Caki2 (cell line): ENCODE results near the gene SEPTIN8. TPM values are rescaled to one million over a fixed set of nuclear protein-coding genes. Genes with fewer than 3 reads are reported as not detected.

Experiments
- DNase-seq: peaks from one replicate; pipeline ENCODE4 v3.0.0-alpha.2; 2015; ENCODE audit warnings: low read depth
- in situ Hi-C: cut with HindIII; loops from 2 replicates; pipeline ENCODE4 v1.10.0; 2016; ENCODE audit warnings: low sequenced_read_pairs, low pct_unique_long_range_greater_than_20kb, mixed read lengths
- total RNA-seq: library from RNA; depleted of rRNA; stranded (reverse); fragments of >200 nt; shearing (Covaris generic); gene quantifications from 2 replicates; pipeline ENCODE4 v1.2.3, GENCODE V29; 2014; ENCODE audit warnings: low replicate concordance

Gene SEPTIN8
- total RNA-seq, 1 experiment from 2014 or later = 23.7 TPM

DNA sequence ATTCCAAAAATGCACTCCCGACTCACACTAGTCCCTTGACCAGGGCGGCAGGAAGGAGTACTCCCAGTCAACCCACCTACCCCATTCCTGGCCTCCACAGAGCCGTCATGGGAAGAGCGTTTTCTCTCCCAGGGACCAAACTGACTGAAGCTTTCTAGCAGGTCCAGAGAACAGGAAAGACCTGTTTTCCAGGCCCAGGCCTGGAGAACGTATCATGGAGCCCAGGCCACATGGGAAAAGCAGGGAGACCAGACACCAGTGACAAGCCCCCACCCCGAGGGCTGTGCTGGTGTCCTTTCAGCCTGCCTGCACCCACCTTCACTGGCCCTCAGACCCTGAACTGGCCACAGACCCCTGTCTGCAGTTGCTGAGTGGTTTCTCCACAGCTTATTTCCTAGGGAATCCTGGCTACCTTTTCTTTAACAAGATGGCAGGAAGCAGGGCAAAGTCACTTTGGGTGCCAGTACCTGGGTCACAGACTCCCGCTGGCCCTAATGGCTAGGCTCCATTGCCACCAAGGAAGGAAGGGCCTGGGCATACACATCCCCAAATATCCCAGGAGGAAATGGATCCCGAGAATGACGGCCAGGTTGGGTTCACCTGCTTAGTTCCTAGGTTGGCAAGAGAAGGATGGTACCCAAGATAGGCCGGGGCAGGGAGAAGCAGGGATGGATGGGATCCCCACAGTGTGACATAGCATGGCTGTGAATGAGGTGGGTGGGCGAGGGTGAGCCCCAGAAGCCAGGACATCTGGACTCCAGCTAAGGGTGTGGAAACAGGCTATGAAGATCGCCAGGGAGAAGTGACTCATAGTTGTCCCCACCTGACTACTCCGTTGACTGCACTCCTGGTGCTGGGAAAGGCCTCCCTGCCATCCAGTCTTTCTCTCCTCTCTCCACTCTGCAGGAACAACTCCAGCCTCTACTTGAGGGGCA is 17.7 kb downstream of the SEPTIN8 start:
- in situ Hi-C loops = no loop called here
- DNase-seq = no peak

DNA sequence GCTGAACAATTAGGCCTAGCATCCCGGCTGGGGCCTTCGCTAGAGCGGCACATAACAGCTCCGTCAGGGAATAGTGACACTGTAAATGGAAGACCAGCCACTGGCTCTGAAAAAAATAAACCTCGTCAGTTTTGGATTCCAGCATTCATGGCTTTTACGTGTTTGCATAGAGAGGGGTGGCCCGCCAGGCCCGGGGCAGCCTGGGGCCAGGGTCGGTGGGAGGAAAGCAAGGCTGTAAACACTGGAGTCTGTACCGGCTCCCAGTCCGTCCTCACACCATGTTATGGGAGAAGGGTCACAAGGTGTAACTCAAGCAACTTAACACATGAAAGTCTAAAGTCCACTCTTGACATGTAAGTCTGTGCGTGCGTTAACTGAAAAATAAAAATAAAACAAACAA is 18.6 kb downstream of the SEPTIN8 start:
- in situ Hi-C loops = no loop called here
- no peak for DNase-seq

DNA sequence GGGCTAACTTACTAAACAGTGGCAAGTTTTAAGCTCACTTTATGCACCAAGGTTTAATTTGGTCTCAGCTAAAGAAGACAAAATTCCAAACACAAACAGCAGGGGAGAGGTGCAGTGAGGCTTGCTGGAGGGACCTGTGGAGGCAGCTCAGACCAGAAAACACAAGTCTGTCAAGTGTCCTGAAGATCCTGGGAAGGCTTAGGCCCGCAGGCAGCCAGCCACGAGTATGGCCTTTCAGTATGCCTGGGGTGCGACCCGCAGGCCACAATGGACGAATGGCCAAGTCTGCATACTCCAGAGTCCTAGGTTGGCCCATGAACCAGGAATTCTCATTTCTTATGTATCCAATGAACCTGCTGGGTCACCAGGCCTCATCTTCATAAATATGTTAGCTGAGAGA is 20.5 kb downstream of the SEPTIN8 start:
- no peak for DNase-seq
- in situ Hi-C loops = no loop called here

DNA sequence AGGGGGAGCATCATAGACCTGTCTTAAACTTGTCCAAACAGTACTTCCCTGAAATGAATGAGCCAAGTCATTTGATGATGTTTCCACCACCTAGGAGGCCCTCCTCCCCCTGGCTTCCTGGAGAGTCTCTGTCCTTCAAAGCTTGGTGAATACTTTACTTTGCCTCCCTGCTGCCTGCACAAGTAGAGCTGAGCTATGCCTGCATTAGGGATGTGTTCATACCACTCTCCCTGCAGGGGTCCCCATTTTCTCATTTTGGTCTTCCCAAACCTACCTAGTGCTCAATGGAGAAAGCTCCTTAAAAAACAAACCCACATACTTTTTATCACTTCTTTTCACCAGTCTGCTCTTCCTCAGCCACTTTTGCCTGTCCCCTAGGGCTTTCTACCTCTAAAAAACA is 22.1 kb downstream of the SEPTIN8 start:
- in situ Hi-C loops = no loop called here
- DNase-seq = no peak

DNA sequence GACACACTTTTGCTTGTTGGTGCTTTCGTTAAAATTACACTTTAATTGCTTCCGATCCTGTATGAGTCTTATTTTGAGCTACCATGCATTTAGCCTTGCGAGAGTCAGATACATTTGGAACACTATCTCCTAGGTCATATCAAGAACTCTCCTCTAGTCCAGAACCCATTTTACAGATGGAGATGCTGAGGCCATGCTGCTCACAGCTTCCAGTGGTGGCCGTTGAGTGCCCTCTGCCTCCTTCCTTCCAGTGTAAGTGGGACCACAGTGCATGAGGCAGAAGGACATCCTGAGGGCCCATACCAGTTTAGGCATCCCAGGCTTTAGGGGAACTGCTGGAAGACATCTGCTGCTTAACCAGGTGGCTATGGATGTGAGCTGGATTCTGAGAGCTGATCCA is 22.9 kb downstream of the SEPTIN8 start:
- DNase-seq = no peak
- in situ Hi-C loops = no loop called here

DNA sequence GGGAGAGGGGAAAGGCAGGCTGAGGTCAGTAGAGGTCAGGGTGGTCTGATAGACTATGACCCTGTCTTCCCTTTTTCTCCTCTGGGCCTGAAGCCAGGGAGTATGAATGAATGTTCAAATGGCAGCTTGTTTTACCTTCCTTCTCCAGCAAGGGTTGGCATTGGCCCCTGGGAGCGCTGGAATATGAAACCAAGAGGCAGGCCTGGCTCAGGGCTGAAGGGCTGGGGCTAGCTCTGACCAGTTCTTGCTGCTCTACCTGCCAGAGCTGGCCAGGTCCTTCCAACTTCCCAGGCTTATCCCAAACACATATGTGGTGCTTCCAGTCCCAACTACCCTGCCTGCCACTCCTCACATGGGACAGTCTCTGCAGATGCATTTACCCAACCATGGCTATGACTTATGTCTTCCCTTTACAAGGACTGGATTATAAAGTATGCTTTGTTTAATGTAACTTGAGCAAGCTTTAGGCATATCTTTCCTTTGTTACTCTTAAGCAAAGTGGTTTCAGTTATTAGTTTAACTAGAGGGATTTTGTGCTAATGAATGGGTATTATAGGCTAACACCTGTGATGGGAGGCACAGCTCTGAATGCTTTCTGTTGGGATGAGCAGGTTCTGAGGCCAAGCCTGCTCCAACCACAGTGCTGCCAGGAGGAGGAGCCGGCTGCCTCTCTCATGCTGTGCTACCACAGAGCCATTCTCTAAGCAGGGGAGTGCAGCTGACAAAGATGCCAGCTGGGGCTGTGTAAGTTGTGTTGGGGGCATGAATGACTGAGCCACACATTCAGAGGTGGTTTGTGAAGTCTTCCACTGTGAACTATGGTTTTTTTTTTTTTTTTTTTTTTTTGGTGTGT is 23.7 kb downstream of the SEPTIN8 start:
- in situ Hi-C loops = no loop called here
- no peak for DNase-seq

DNA sequence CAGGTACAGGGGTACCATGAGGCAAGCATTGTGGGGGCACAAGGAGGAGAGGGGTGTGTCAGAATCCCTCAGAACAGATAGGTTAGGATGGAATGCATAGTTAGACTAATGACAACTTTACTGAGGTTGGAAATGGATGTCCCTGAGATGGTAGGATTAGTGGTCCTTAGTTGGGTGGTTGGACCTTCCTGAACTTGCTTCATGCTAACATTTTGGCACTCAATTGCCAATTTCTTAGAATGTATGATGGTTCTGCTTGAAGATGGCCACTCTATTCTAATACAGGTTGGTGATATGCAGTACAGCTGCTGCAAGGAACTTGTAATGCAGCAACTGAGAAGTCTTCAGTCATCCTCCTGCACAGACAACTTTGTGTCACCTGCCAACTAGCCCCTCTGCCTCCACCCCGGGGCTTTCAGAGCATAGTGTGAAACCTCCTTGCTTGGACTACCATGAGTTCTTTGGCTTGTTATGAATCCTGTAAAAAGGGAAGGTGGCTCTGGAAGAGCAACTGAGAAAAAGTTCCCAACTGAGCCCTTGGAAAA is 24.4 kb downstream of the SEPTIN8 start:
- DNase-seq = no peak
- in situ Hi-C loops = no loop called here

DNA sequence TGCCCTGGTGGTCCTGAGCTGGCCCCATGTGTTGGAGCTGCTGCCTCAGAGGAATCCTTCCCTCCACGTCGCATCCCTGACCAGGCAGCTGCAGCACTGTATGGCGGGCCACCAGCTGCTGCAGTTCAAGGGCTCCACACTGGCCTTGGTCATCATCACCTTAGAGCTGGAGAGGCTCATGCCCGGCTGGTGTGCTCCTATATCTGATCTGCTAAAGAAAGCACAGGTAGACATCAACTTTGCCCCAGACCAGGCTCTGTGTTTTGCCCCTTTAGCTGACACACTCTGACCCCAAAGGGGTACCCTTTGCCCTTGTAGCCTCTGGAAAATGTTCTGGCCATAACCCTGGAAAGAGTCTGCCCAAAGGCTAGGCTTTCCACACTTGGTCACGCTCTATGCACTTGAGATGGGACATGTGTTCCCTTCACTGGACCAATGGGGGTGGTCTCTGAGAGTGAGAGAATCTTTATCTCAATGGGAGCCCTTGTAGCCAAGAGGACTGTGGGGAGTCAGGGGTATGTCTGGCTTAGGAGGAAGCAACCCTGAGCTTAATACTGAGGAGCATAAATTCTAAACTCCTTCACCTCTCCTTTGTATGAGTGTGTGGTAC is 25.0 kb downstream of the SEPTIN8 start:
- DNase-seq = no peak
- in situ Hi-C loops = no loop called here

DNA sequence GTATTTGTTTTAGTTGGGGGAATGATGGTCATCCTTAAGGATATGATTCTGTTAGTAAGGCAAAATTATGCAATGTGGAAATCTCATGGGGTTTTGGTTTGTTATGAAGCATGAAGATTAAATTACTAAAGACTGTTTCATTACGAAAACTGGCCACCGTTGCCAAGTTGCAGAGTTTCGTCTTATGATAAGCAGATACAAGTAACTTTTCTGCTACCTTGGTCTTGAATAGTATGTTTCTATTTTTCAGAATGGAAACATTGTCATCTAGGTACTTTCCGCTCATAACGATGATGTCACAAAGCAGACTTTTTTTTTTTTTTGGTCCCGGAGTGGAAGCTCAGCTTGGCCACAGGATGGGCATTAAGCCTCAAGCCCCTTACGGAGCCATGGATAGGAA is 25.6 kb downstream of the SEPTIN8 start:
- in situ Hi-C loops = no loop called here
- no peak for DNase-seq

DNA sequence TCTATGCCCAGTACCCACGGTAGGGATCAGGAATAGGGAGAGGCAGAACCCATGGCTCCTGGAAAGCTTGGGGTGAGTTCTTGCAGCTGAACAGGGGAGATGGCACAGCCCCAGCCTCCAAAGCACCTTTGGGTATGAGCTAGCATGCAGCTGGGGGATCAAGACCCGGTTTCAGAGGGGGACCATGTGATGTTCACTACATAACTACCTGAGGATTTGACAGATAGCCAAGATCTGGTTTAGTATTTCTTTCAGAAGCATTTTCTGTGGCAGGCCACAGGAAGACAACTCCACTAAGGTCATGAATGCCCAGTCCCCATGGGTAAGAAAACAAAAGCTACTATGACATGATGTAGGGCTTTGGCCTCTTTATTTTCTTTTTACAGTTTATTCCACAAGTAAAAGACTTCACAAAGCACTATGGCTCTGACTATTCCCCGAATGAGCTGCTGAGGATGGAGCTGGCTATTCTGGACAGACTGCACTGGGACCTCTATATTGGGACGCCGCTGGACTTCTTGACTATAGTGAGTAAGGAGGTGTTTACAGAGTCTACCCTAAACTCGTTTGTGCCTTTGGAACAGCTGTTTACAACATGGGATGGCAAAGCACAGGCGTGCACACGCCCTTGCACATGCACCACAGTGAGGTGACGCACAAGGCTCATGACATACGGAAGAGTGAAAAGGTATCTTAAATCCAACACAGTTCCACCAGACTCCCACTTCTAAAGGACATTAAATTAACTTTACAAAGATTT is 26.4 kb downstream of the SEPTIN8 start:
- in situ Hi-C loops = no loop called here
- DNase-seq = no peak

DNA sequence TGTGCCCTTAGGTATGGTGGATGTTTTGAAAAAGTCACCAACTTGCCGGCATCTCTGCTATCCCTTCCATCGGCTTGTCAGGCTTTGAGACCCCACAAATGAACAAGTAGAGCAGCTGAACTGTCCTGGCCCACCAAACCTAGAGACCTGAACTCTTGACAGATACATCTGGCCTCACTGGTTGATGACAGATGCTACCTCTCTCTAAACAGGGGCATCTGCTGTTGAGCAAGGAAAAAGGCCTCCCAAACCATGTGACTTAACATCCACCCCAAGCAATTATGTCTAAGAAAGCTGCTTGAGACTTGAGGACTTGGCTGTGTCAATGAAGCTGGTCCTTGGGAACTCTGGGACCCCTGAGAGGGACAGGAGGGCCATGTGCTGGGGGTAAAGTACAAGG is 27.5 kb downstream of the SEPTIN8 start:
- no peak for DNase-seq
- in situ Hi-C loops = no loop called here

DNA sequence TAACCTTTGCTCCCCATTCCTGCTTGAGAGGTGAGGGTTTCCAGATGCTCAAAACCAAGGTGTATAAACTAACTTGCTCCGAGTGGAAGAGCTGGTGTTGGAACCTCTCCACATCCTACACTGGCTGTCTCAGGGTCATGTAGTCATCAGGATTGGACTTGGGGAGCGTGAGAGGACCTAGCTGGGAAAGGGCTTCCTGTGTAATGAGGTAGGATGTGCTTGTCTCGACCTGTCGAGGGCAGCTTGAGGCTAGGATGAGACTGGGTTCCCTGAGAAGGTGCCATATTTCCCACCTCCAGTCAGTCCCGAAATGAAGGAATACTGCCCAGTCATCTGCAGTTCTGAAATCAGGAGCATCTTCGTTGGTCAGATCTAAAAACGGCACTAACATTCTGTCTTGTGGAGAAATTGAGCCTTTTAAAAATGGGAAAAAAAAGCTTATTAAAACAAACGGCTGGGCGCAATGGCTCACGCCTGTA is 28.5 kb downstream of the SEPTIN8 start:
- DNase-seq = no peak
- in situ Hi-C loops = no loop called here

DNA sequence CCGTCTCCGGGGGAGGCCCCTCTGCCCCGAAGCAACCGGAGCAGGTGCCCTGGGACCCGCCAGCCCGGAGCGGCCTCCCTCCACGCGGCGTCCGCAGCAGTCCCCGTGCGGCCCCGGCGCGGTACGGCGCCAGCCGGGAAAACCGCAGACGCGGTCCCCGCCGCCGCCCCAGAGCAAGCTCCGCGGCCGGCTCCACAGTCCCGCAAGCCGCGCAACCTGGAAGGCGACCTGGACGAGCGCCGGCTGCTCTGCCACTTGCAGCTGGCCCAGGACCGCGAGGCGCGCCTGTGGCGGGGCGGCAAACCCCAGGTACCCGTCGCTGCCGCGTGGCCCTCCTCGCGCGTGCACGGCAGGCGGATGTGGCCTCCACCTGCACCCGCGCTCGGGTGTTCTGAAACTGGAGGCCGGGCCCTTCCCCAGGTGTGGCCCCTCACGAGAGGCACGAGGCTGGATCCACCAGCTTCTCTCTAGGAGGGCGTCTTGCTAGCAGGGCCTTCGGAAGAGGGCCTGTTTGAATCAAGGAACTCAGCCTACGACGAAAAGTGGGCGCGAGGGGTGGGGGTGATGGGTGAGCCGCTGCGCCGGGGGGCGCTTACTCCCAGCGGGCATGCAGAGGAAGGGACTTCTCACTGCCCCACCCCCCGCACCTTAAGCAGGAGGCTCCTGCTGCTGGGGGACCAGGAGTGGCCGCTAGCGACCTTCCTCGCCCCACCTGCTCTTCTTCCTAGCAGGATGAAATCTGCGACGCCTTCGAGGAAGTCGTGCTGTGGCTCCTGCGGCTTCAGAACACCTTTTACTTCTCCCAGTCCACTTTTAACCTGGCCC is 29.2 kb downstream of the SEPTIN8 start:
- DNase-seq = no peak
- in situ Hi-C loops = no loop called here

DNA sequence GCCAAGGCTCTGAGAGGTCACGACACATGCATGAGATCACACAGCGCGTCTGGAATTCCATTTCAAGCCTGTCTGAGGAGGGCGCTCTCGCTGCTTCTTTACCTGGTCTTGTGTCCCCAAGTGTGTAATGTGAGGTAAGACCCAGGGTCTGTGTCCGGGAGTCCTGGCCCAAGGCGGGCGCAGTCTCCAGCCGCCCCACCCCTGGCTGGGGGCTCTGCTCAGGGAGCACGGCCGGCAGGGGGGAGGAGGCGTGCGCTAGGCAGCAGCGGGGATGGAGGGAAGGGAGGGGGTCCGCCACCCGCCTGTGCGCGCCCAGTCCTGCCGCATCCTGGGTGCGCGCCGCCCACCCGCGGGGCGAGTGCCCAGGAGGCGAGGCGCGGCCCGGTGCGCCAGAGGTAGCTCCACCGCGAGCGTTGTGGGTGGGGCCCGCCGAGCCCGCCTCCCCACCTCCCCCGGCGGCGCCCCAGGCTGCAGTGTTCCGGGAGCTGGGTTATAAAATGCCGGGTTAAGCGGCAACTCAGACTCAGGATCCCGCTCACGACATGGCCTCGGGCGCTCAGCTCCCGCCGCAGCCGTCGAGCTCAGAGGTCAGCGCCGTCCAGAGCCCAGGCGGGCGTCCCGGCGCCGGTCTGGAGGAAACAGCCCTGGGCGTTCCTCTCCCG is 30.0 kb downstream of the SEPTIN8 start, which contains the start of gene CCNI2:
TSS of gene CCNI2 (plus strand) at position 473 of the 662 bp plus-strand sequence. CDS start at position 543, 70 bp downstream.
- DNase-seq = no peak
- in situ Hi-C loops = no loop called here

DNA sequence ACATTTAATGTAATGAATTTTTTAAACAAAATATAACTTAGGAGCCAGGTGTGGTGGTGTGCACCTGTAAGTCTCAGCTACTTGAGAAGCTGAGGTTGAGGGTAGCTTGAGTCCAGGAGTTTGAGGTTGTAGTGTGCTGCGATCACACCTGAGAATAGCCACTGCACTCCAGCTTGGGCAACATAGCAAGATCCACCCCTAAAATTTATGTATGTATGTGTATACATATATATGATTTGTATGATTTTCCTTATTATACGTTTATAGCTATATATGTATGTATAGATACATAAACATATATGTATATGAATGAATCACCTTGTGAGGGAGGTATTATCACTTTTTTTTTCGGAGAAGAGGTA is 30.5 kb downstream of the SEPTIN8 start:
- no peak for DNase-seq
- in situ Hi-C loops = no loop called here

DNA sequence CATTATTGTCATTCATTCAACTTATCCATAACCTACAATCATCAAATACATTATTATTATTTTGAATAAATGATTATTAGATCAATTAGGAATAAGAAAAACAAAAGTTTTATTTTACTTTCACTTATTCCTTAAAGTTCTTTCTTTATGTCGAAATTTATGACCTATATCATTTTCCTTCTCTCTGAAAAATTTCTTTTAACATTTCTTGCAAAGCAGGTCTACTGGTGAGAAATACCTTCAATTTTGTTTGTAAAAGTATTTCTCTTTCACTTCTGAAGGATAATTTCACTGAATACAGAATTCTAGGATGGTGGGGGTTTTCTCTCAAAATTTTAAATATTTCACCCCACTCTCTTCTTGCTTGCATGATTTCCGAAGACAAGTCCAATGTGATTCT is 32.4 kb downstream of the SEPTIN8 start:
- in situ Hi-C loops = no loop called here
- DNase-seq = no peak

DNA sequence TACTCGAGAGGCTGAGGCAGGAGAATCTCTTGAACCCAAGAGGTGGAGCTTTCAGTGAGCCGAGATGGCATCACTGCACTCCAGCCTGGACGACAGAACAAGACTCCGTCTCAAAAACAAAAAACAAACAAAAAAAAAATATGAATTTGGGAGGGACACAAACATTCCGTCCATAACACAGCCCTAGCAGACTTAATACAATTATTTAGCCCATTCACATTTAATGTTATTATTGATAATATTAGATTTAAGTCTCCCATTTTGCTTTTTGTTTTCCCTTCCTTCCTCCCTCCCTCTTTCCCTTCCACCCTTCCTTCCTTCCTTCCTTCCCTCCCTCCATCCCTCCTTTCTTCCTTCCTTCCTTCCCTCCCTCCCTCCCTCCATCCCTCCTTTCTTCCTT is 34.4 kb downstream of the SEPTIN8 start:
- in situ Hi-C loops = no loop called here

More for the DNA sequence above, 34.4 kb downstream of the SEPTIN8 start:
- no peak for DNase-seq
